ENCODE measurements around the gene SATB1. TPM values are rescaled to one million over a fixed set of nuclear protein-coding genes. Genes with fewer than 3 reads are reported as not detected.

The SATB1 gene
- total RNA-seq, 1 experiment from 2014 or later: 15.6 TPM

- no peak overlapping the region for H2AFZ ChIP-seq (ENCODE audit: low read length)
- TF ChIP-seq EZH2phosphoT487 (IDR thresholded peaks at IDR 0.05; ENCODE audit: borderline replicate concordance, low read length): no peak
- no peak for TF ChIP-seq CTCF (conservative IDR thresholded peaks at IDR 0.05; ENCODE audit: low read depth, low read length)
- no peak for TF ChIP-seq EZH2 (IDR thresholded peaks at IDR 0.05; ENCODE audit: low read length, unreplicated experiment)
- no peaks in the 10 kb centered on the region for H3K36me3 ChIP-seq (ENCODE audit: low read depth, low read length)
- no peaks in the 10 kb centered on the region for H3K9me3 ChIP-seq (ENCODE audit: low read length)
- no peak overlapping the region for H3K4me3 ChIP-seq (ENCODE audit: low read length)
- H3K4me1 ChIP-seq (ENCODE audit: insufficient read depth, low read length): peaks cover 17% of the 10 kb centered on the region
- no peak overlapping the region for H3K27ac ChIP-seq (ENCODE audit: low read length)
- H3K9ac ChIP-seq (ENCODE audit: low read length): no peak overlapping the region
- no TSS peak for BruUV-seq (replicated peaks)
- intact Hi-C loops (cut with micrococcal nuclease): no loop called here
- DNase-seq (no peak), ATAC-seq (no peak)
- ChIA-PET POLR2A (ENCODE audit: unreplicated experiment) (no interaction called here), CTCF (no interaction called here)
- no peaks in the 10 kb centered on the region for H3K9me2 ChIP-seq (replicated peaks; ENCODE audit: low read length)
- H3F3A ChIP-seq (ENCODE audit: low read length, unreplicated experiment): no peaks in the 10 kb centered on the region
- H4K20me1 ChIP-seq (ENCODE audit: low read length): no peaks in the 10 kb centered on the region
- no peak overlapping the region for H3K4me2 ChIP-seq (ENCODE audit: low read length)
- H3K79me2 ChIP-seq (ENCODE audit: low read length): no peaks in the 10 kb centered on the region; the same call in 1 of the 2 replicates
- H3K27me3 ChIP-seq (ENCODE audit: low read length): no peaks in the 10 kb centered on the region
These were observed 7.1 kb downstream of the SATB1 start for GRCh38 chr3:18417904-18418572.

DNA sequence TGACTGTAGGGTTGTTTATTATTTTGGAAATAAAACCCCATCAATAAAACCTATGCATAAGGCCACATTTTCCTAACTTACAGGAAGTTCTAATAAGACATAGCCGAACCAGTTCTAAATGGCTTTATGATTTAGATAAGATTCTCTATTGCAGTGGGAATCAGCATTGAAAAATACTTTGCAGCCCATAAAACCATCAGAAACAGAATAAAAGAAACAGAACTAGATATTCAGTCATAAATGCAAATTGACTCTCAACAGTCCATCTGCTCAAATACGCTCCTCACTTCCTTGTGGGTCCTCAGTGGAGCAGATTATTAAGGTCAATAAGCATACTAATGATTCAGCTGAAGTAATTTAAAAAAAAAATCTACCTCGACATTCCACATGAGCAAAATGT lies 8.8 kb downstream of the SATB1 start:
- no peaks in the 10 kb centered on the region for H3K79me2 ChIP-seq (ENCODE audit: low read length)
- intact Hi-C loops (cut with micrococcal nuclease): no loop called here
- H3K36me3 ChIP-seq (ENCODE audit: low read depth, low read length): no peaks in the 10 kb centered on the region
- H3K4me3 ChIP-seq (ENCODE audit: low read length): no peak overlapping the region
- CTCF ChIA-PET: no interaction called here
- no peak for DNase-seq
- no peaks in the 10 kb centered on the region for H3K9me2 ChIP-seq (replicated peaks; ENCODE audit: low read length)
- no peaks in the 10 kb centered on the region for H4K20me1 ChIP-seq (ENCODE audit: low read length)
- H3K27ac ChIP-seq (ENCODE audit: low read length): no peak overlapping the region
- H3K27me3 ChIP-seq (ENCODE audit: low read length): no peaks in the 10 kb centered on the region
- no peak for ATAC-seq
- BruUV-seq (replicated peaks): no TSS peak
- H2AFZ ChIP-seq (ENCODE audit: low read length): no peak overlapping the region
- H3K4me1 ChIP-seq (ENCODE audit: insufficient read depth, low read length): peaks cover 10% of the 10 kb centered on the region
- TF ChIP-seq CTCF (conservative IDR thresholded peaks at IDR 0.05; ENCODE audit: low read depth, low read length): no peak
- no peak for TF ChIP-seq EZH2phosphoT487 (IDR thresholded peaks at IDR 0.05; ENCODE audit: borderline replicate concordance, low read length)
- no peak for TF ChIP-seq EZH2 (IDR thresholded peaks at IDR 0.05; ENCODE audit: low read length, unreplicated experiment)
- no peaks in the 10 kb centered on the region for H3F3A ChIP-seq (ENCODE audit: low read length, unreplicated experiment)
- no peak overlapping the region for H3K4me2 ChIP-seq (ENCODE audit: low read length)
- no peaks in the 10 kb centered on the region for H3K9me3 ChIP-seq (ENCODE audit: low read length)
- no peak overlapping the region for H3K9ac ChIP-seq (ENCODE audit: low read length)
- POLR2A ChIA-PET (ENCODE audit: unreplicated experiment): no interaction called here

DNA sequence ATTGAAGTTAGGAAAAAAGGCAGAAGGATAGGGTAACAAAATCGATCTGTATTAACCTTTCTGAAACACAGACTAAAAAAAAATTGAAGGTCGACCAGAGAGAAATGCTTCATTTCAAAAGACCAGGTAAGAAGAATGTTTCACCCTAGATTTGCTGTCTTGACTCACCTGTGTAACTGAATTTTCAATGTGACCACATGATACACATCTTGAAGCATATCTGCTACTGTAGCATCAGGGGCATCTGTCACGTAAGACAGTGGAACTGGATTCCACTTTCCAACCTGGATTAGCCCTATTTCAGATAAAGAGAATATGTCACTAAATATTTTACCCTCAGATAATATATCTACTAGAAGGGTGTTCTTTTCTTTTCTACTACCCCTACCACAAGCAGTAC lies 9.3 kb downstream of the SATB1 start:
- ChIA-PET CTCF (no interaction called here), POLR2A (ENCODE audit: unreplicated experiment) (no interaction called here)
- no peak overlapping the region for H2AFZ ChIP-seq (ENCODE audit: low read length)

More for the DNA sequence above, 9.3 kb downstream of the SATB1 start:
- intact Hi-C loops (cut with micrococcal nuclease): no loop called here
- Histone ChIP-seq H3K4me2 (ENCODE audit: low read length) (no peak overlapping the region), H3K4me3 (ENCODE audit: low read length) (no peak overlapping the region), H3K79me2 (ENCODE audit: low read length) (no peaks in the 10 kb centered on the region), H3F3A (ENCODE audit: low read length, unreplicated experiment) (no peaks in the 10 kb centered on the region), H3K27me3 (ENCODE audit: low read length) (no peaks in the 10 kb centered on the region), H3K9ac (ENCODE audit: low read length) (no peak overlapping the region), H3K9me2 (replicated peaks; ENCODE audit: low read length) (no peaks in the 10 kb centered on the region), H4K20me1 (ENCODE audit: low read length) (no peaks in the 10 kb centered on the region), H3K27ac (ENCODE audit: low read length) (no peak overlapping the region), H3K36me3 (ENCODE audit: low read depth, low read length) (no peaks in the 10 kb centered on the region), H3K9me3 (ENCODE audit: low read length) (no peaks in the 10 kb centered on the region), H3K4me1 (ENCODE audit: insufficient read depth, low read length) (peaks cover 10% of the 10 kb centered on the region)
- no peak for TF ChIP-seq CTCF (conservative IDR thresholded peaks at IDR 0.05; ENCODE audit: low read depth, low read length)
- no peak for TF ChIP-seq EZH2phosphoT487 (IDR thresholded peaks at IDR 0.05; ENCODE audit: borderline replicate concordance, low read length)
- no peak for TF ChIP-seq EZH2 (IDR thresholded peaks at IDR 0.05; ENCODE audit: low read length, unreplicated experiment)
- DNase-seq (no peak), ATAC-seq (no peak)
- BruUV-seq (replicated peaks): no TSS peak
